Progenitor cell of endocrine pancreas (in vitro differentiated cells): ENCODE results near the gene XRN2. TPM values are rescaled to one million over a fixed set of nuclear protein-coding genes. Genes with fewer than 3 reads are reported as not detected.

Experiments
- DNase-seq: peaks from one replicate; pipeline ENCODE4 v3.0.0; 2021; ENCODE audit warnings: low spot score; ENCODE audit not compliant: unreplicated experiment
- H3K27ac Mint-ChIP-seq: 2 replicates; pipeline ENCODE4 v1.8.0; 2021; ENCODE audit warnings: mild to moderate bottlenecking, moderate library complexity, mixed read lengths
- H3K27me3 Mint-ChIP-seq: 2 replicates; pipeline ENCODE4 v1.8.0; 2021; ENCODE audit warnings: mixed read lengths
- H3K36me3 Mint-ChIP-seq: 2 replicates; pipeline ENCODE4 v1.8.0; 2022; ENCODE audit warnings: mixed read lengths; ENCODE audit not compliant: insufficient read depth
- H3K4me1 Mint-ChIP-seq: 2 replicates; pipeline ENCODE4 v1.8.0; 2021; ENCODE audit warnings: low read depth, mixed read lengths
- H3K4me3 Mint-ChIP-seq: 2 replicates; pipeline ENCODE4 v1.8.0; 2021; ENCODE audit warnings: low read depth, mild to moderate bottlenecking, moderate library complexity, mixed read lengths
- H3K9me3 Mint-ChIP-seq: 2 replicates; pipeline ENCODE4 v1.8.0; 2021; ENCODE audit warnings: low read depth, mixed read lengths
- CTCF ChIP-seq: fragments of 200-600 bp; sonication (generic); IDR thresholded peaks from one replicate; pipeline ENCODE4 v1.5.0; 2021; ENCODE audit warnings: antibody characterized with exemption, mild to moderate bottlenecking; ENCODE audit not compliant: unreplicated experiment
- total RNA-seq: library from RNA; stranded (reverse); gene quantifications from 2 replicates; pipeline ENCODE4 v1.2.1, GENCODE V29; 2021

XRN2 gene
- total RNA-seq, 1 donor from 2014 or later: 91.0 TPM

GRCh38 chr20:21280522-21281016 lies 22.6 kb upstream of the XRN2 start:
- Mint-ChIP-seq H3K4me3 (no peak overlapping the region), H3K27ac (no peak overlapping the region), H3K36me3 (no peaks in the 10 kb centered on the region), H3K4me1 (peaks cover 5% of the 10 kb centered on the region), H3K27me3 (peaks cover 15% of the 10 kb centered on the region), H3K9me3 (peaks cover 5% of the 10 kb centered on the region)
- TF ChIP-seq CTCF: no peak
- DNase-seq: no peak

GRCh38 chr20:21286775-21287174 lies 16.4 kb upstream of the XRN2 start:
- Mint-ChIP-seq H3K9me3 (peaks cover 8% of the 10 kb centered on the region), H3K4me1 (peaks cover 2% of the 10 kb centered on the region), H3K36me3 (no peaks in the 10 kb centered on the region), H3K27ac (peak overlapping the region; percentile 62), H3K27me3 (peaks cover 6% of the 10 kb centered on the region), H3K4me3 (no peak overlapping the region)
- TF ChIP-seq CTCF: no peak
- DNase-seq: no peak

- H3K27ac Mint-ChIP-seq: peak overlapping the region; percentile 7
Observed at GRCh38 chr20:21288587-21289370, 14.4 kb upstream of the XRN2 start.

GRCh38 chr20:21289651-21290050 lies 13.5 kb upstream of the XRN2 start:
- no peak for DNase-seq
- H3K27ac Mint-ChIP-seq: no peak overlapping the region
- peaks cover 2% of the 10 kb centered on the region for H3K4me1 Mint-ChIP-seq
- H3K9me3 Mint-ChIP-seq: peaks cover 6% of the 10 kb centered on the region
- H3K27me3 Mint-ChIP-seq: peaks cover 6% of the 10 kb centered on the region
- no peaks in the 10 kb centered on the region for H3K36me3 Mint-ChIP-seq
- TF ChIP-seq CTCF: no peak
- H3K4me3 Mint-ChIP-seq: no peak overlapping the region

More at GRCh38 chr20:21288587-21289370, 14.4 kb upstream of the XRN2 start:
- H3K4me1 Mint-ChIP-seq: peaks cover 2% of the 10 kb centered on the region
- no peak for DNase-seq
- H3K36me3 Mint-ChIP-seq: no peaks in the 10 kb centered on the region
- H3K9me3 Mint-ChIP-seq: peaks cover 6% of the 10 kb centered on the region
- peaks cover 6% of the 10 kb centered on the region for H3K27me3 Mint-ChIP-seq
- no peak for TF ChIP-seq CTCF
- H3K4me3 Mint-ChIP-seq: no peak overlapping the region

GRCh38 chr20:21291026-21291425 lies 12.1 kb upstream of the XRN2 start:
- Mint-ChIP-seq H3K36me3 (no peaks in the 10 kb centered on the region), H3K27me3 (no peaks in the 10 kb centered on the region), H3K4me1 (peaks cover 2% of the 10 kb centered on the region), H3K4me3 (no peak overlapping the region), H3K9me3 (no peaks in the 10 kb centered on the region), H3K27ac (no peak overlapping the region)
- DNase-seq: no peak
- TF ChIP-seq CTCF: no peak
